Breast epithelium (tissue), 3 donors: ENCODE results near the gene CYP3A4.

Experiments used
- CTCF ChIP-seq, 3 donors: fragments of 450-650 bp; IDR thresholded peaks; one replicate each; pipeline ENCODE4 v1.5.1; 2016 to 2017; ENCODE audit warnings: antibody characterized with exemption in 3 of 3, mild to moderate bottlenecking in 3 of 3, moderate library complexity in 3 of 3
- POLR2AphosphoS5 ChIP-seq, 3 donors: sonication (generic); formaldehyde crosslinking; IDR thresholded peaks; one replicate each; pipeline ENCODE4 v1.6.1; 2017; ENCODE audit warnings: antibody characterized with exemption in 3 of 3

GRCh38 chr7:99824091-99824490 lies 40.1 kb upstream of the CYP3A4 start:
- TF ChIP-seq CTCF (IDR thresholded peaks at IDR 0.05) (no peak), POLR2AphosphoS5 (IDR thresholded peaks at IDR 0.05) (no peak)
